GM10266 (cell line): ENCODE data around the gene ARL6IP4.

Experiments used
- DNase-seq: peaks from one replicate; pipeline ENCODE4 v3.0.0; 2012; ENCODE audit errors: extremely low spot score
- CTCF ChIP-seq: IDR thresholded peaks from 2 replicates; pipeline ENCODE4 v1.5.1; 2012; ENCODE audit warnings: mild to moderate bottlenecking, low read depth; ENCODE audit not compliant: control insufficient read depth, insufficient read depth; ENCODE audit errors: missing control alignments

ARL6IP4 gene

GRCh38 chr12:122979908-122980182 lies 636 bp upstream of the ARL6IP4 start:
- TF ChIP-seq CTCF = no peak
- peak; percentile 47 for DNase-seq

- no peak for DNase-seq
- peak; percentile 13 for TF ChIP-seq CTCF
These were observed 573 bp downstream of the ARL6IP4 start for GRCh38 chr12:122981036-122981471.

GRCh38 chr12:122981587-122982476 lies 1.4 kb downstream of the ARL6IP4 start:
- no peak for TF ChIP-seq CTCF
- no peak for DNase-seq

GRCh38 chr12:122982477-122982815 lies 2.0 kb downstream of the ARL6IP4 start:
- DNase-seq = no peak
- no peak for TF ChIP-seq CTCF

- no peak for DNase-seq
- no peak for TF ChIP-seq CTCF
These were observed 2.7 kb downstream of the ARL6IP4 start for GRCh38 chr12:122982963-122983788.

GRCh38 chr12:122983789-122984515 lies 3.5 kb downstream of the ARL6IP4 start:
- no peak for TF ChIP-seq CTCF
- DNase-seq = no peak
